Measurements from ENCODE around the gene TPSB2. TPM values are rescaled to one million over a fixed set of nuclear protein-coding genes. Genes with fewer than 3 reads are reported as not detected.

Gene TPSB2
- total and polyA plus RNA-seq, 9 of the 15 experiments (the other 6 are each of a cell fraction or from before 2014, with no cell fraction given) = 0.18 TPM; not detected in 8

DNA sequence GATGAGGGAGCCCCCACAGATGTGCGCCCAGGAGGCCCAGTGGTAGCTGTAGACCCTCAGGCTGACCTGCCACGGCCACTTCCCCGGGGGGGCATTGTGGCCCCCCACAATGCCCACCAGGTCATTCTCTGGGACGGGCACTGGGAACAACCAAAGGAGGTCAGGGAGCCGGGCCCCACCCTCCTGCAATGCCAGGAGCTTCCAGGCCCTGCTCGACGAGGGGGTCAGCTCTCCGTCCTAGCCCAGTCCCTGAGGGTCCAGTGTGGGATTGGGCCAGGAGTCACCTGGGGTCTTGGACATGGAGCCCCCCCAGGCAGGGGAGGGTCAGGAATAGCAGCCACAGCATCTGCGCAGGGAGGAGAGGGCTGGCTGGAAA is 32.9 kb upstream of the TPSB2 start:
- POLR2A ChIA-PET = no interaction called here
- in situ Hi-C loops (cut with MboI) (no loop called here), intact Hi-C loops (cut with micrococcal nuclease) (no loop called here)
- Histone ChIP-seq H3K9ac (ENCODE audit: insufficient read depth in 1 of 2, low read depth in 2 of 2, low read length in 2 of 2) (no peak overlapping the region), H3K4me2 (ENCODE audit: insufficient read depth, low read length) (no peak overlapping the region), H3K9me3 (replicated peaks; ENCODE audit: control insufficient read depth, insufficient read depth, low read depth, low read length) (peaks cover 7% of the 10 kb centered on the region; the same call in 1 of the 2 replicates), H3K9me1 (ENCODE audit: control insufficient read depth, insufficient read depth, low read length) (peaks cover 3% of the 10 kb centered on the region), H4K20me1 (replicated peaks; ENCODE audit: control insufficient read depth, insufficient read depth, low read length) (no peaks in the 10 kb centered on the region), H3K36me3 (ENCODE audit: control insufficient read depth, insufficient read depth, low read length) (no peaks in the 10 kb centered on the region), H3K27me3 (ENCODE audit: control insufficient read depth in 2 of 2, insufficient read depth in 2 of 2, low read length in 2 of 2) (peaks cover 22 to 54% of the 10 kb centered on the region in 2 experiments; a peak in 4 of 5 replicates), H3K4me3 (no peak overlapping the region), H2AFZ (ENCODE audit: low read depth, low read length) (no peak overlapping the region), H3K27ac (ENCODE audit: extremely low read depth, low read depth, low read length) (no peak overlapping the region), H3K79me2 (ENCODE audit: control insufficient read depth, insufficient read depth, low read length) (no peaks in the 10 kb centered on the region), H3K4me1 (replicated peaks in 1 of 2; ENCODE audit: control insufficient read depth in 2 of 2, insufficient read depth in 2 of 2, low read length in 2 of 2) (peaks cover 0 to 45% of the 10 kb centered on the region in 2 experiments; a peak in 2 of 5 replicates)
- FAIRE-seq (no peak), ATAC-seq (no peak), DNase-seq (ENCODE audit: extremely low read depth in 1 of 4, low spot score in 3 of 4) (no peak)
- no TSS peak for BruUV-seq (replicated peaks)
- CTCF ChIA-PET (ENCODE audit: low intra/inter-chr PET ratio) = no interaction called here
- WGBS (ENCODE audit: insufficient coverage, low coverage, missing lambda C conversion rate) = 12% methylated on average over 9 of the region's 9 CpGs
- no peak for TF ChIP-seq KDM4B (IDR thresholded peaks at IDR 0.05; ENCODE audit: borderline replicate concordance in 2 of 2, low read depth in 1 of 2)
- no peak for TF ChIP-seq ZNF232 (CRISPR knock-in tag; IDR thresholded peaks at IDR 0.05)
- TF ChIP-seq ZNF431 (CRISPR knock-in tag; IDR thresholded peaks at IDR 0.05) = no peak
- TF ChIP-seq, protein P1, sequence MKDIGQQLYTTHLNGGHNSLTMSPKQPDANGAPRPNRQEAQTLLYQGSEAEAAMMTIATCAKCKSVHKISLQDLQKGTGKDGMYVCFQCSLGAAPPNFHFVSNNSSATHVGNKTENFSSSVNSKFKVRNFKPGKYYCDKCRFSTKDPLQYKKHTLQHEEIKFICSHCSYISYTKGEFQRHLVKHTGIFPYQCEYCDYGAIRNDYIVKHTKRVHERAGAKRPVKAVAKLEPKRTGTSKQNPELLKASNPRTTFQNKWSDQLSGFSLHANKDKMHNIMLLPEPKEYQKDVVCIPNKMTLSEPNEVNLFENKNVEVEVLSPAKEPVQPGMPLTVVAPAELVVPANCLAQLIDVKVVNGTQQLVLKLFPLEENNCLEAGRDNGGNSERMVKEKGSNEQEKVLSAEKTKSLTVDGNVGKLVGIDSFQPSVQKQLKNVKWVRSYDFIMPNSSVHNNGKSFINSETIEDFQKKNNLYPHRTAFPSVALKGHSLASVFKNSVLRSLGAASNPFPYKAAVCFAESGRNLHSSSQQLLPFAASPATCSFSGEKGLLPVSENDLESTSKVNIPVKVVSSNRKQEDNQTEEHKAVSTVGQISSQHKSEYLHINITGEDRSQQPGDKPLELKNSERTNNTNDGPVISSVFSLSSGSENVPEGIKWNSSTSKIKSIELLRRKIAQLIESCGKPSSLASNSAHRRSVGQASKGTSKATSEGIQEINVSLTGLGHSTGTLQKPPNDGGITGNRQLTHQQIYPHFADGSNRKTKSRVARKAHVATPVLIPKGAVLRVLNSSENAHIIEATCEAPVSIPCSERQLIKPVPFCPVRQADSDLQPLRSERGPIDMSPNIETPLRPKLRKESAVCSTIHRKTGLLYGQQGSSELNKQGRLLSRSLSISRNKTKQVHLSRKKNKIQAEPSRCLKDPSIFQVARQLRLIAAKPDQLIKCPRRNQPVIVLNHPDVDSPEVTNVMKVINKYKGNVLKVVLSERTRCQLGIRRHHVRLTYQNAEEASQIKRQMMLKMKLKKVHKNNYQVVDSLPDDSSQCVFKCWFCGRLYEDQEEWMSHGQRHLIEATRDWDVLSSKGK (CRISPR knock-in tag; IDR thresholded peaks at IDR 0.05) = no peak
- no peak for TF ChIP-seq ZNF57 (CRISPR knock-in tag; IDR thresholded peaks at IDR 0.05)
- TF ChIP-seq SMARCE1 (IDR thresholded peaks at IDR 0.05) = no peak
- no peak for TF ChIP-seq SP2 (IDR thresholded peaks at IDR 0.05; ENCODE audit: extremely low read depth, low read depth, low read length, poor library complexity, severe bottlenecking)
- TF ChIP-seq XRCC4 (IDR thresholded peaks at IDR 0.05; ENCODE audit: extremely low read depth, insufficient read depth, insufficient read length) = no peak
- no peak for TF ChIP-seq KHSRP (IDR thresholded peaks at IDR 0.05)
- TF ChIP-seq CREB1 (IDR thresholded peaks at IDR 0.05) = no peak
- no peak for TF ChIP-seq CREB1 (CRISPR knock-in tag; IDR thresholded peaks at IDR 0.05)
- TF ChIP-seq, protein P2, sequence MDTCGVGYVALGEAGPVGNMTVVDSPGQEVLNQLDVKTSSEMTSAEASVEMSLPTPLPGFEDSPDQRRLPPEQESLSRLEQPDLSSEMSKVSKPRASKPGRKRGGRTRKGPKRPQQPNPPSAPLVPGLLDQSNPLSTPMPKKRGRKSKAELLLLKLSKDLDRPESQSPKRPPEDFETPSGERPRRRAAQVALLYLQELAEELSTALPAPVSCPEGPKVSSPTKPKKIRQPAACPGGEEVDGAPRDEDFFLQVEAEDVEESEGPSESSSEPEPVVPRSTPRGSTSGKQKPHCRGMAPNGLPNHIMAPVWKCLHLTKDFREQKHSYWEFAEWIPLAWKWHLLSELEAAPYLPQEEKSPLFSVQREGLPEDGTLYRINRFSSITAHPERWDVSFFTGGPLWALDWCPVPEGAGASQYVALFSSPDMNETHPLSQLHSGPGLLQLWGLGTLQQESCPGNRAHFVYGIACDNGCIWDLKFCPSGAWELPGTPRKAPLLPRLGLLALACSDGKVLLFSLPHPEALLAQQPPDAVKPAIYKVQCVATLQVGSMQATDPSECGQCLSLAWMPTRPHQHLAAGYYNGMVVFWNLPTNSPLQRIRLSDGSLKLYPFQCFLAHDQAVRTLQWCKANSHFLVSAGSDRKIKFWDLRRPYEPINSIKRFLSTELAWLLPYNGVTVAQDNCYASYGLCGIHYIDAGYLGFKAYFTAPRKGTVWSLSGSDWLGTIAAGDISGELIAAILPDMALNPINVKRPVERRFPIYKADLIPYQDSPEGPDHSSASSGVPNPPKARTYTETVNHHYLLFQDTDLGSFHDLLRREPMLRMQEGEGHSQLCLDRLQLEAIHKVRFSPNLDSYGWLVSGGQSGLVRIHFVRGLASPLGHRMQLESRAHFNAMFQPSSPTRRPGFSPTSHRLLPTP (IDR thresholded peaks at IDR 0.05; ENCODE audit: borderline replicate concordance, extremely low read depth, insufficient read length) = no peak
- no peak for TF ChIP-seq CHD1 (IDR thresholded peaks at IDR 0.05; ENCODE audit: low read length)
- no peak for TF ChIP-seq ZNF24 (IDR thresholded peaks at IDR 0.05)
- TF ChIP-seq ZNF830 (CRISPR knock-in tag; IDR thresholded peaks at IDR 0.05) = no peak
- no peak for TF ChIP-seq PRPF4 (IDR thresholded peaks at IDR 0.05; ENCODE audit: insufficient read depth, low read depth, low read length, poor library complexity, severe bottlenecking)

All from K562 (cell line).